Activated naive CD8-positive, alpha-beta T cell treated with anti-CD3 and anti-CD28 coated beads, Interleukin-2, amount 50 U/mL, for 24 hours (primary cell): ENCODE measurements around the gene MBOAT2.

Experiments used
- ATAC-seq: fragments of 150-1000 bp; cut with Tn5 transposase; one replicate; pipeline ENCODE4 v1.10.0; 2021
- DNase-seq: peaks from one replicate; pipeline ENCODE4 v3.0.0; 2021
- H3K27ac Mint-ChIP-seq: one replicate; pipeline ENCODE4 v1.8.0; 2021; ENCODE audit warnings: mild to moderate bottlenecking, mixed read lengths
- H3K27me3 Mint-ChIP-seq: one replicate; pipeline ENCODE4 v1.8.0; 2021; ENCODE audit warnings: mixed read lengths
- H3K36me3 Mint-ChIP-seq: one replicate; pipeline ENCODE4 v1.8.0; 2021; ENCODE audit warnings: low read depth, mixed read lengths
- H3K4me1 Mint-ChIP-seq: one replicate; pipeline ENCODE4 v1.8.0; 2021; ENCODE audit warnings: mixed read lengths
- H3K4me3 Mint-ChIP-seq: one replicate; pipeline ENCODE4 v1.8.0; 2021; ENCODE audit warnings: mild to moderate bottlenecking, moderate library complexity, mixed read lengths
- H3K9me3 Mint-ChIP-seq: one replicate; pipeline ENCODE4 v1.8.0; 2021; ENCODE audit warnings: mixed read lengths

Gene MBOAT2

DNA sequence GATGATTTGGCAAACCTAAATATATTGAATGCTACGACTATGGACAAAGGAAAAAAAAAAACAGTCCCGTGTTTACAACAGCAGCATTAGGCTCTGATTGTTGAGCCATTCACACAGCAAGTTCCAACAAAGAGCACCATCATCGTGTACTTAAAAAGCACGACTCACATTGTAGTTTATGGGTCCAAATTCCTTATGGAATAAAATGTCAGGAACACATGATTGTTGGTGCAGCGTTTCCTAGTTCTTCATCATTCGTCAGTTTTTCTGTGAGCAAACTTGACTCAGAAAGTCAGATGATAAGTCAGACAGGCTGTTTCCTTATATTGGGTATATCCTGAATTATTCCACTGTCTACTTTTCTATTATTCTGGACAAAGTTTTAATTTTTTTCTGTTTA, 156.1 kb downstream of the MBOAT2 start:
- ATAC-seq (no peak), DNase-seq (no peak)
- Mint-ChIP-seq H3K4me3 (no peak overlapping the region), H3K9me3 (no peaks in the 10 kb centered on the region), H3K27ac (no peak overlapping the region), H3K4me1 (no peaks in the 10 kb centered on the region), H3K27me3 (peaks cover 11% of the 10 kb centered on the region), H3K36me3 (no peaks in the 10 kb centered on the region)

DNA sequence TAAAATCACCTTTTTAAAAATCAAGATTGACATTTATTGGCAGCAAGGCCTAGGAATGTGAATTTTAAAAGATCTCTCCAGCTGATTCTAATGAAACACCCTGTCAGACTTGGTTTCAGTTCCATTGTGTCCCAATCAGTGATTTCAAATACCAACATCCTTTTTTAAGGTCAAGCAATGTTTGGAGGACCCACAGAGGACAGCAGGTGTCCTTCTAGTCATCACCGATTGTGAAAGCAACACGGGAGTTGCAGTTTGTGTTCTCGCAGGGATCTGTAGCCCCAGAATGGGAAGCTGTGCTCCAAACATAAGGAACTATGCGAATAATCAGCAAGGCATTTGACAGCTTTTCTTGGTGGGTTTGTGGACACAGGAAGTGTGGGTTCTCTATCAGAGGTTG, 161.6 kb downstream of the MBOAT2 start:
- no peaks in the 10 kb centered on the region for H3K9me3 Mint-ChIP-seq
- no peak overlapping the region for H3K27ac Mint-ChIP-seq
- H3K4me3 Mint-ChIP-seq = no peak overlapping the region
- H3K4me1 Mint-ChIP-seq = peaks cover 6% of the 10 kb centered on the region
- DNase-seq = no peak
- no peak for ATAC-seq
- H3K27me3 Mint-ChIP-seq = peaks cover 10% of the 10 kb centered on the region
- H3K36me3 Mint-ChIP-seq = no peaks in the 10 kb centered on the region

DNA sequence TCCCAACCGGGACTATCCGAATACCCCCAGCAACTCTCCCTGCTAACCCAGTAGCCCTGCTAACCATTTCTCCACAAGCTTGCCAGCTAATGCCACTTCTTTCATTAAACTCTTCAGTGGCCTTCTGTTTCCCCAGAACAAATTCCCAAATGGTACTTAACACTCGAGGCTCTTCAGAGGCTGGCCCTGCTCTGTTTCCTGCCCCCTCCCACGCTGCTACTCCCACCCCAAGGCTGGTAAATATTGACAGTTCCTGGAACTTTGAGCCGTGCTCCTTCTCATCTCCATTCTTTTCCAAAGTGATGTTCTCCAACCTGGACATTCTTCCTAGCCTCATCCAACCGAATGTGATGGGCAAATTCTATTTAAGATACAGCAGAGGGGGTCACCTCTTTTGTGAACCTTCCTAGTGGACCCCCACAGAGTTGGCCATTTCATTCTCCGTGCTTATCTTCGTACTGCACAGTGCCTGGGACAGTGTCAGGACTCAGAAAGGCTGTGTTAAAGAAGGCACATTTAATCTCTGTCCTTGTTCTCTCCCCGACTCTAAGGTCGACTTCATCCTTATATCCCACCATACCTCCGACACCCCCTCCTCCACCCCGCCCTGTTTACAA, 162.9 kb downstream of the MBOAT2 start:
- no peak for ATAC-seq
- H3K9me3 Mint-ChIP-seq = no peaks in the 10 kb centered on the region
- no peak overlapping the region for H3K27ac Mint-ChIP-seq
- H3K4me3 Mint-ChIP-seq = no peak overlapping the region
- peaks cover 19% of the 10 kb centered on the region for H3K4me1 Mint-ChIP-seq
- no peak for DNase-seq
- no peaks in the 10 kb centered on the region for H3K36me3 Mint-ChIP-seq
- peaks cover 4% of the 10 kb centered on the region for H3K27me3 Mint-ChIP-seq

DNA sequence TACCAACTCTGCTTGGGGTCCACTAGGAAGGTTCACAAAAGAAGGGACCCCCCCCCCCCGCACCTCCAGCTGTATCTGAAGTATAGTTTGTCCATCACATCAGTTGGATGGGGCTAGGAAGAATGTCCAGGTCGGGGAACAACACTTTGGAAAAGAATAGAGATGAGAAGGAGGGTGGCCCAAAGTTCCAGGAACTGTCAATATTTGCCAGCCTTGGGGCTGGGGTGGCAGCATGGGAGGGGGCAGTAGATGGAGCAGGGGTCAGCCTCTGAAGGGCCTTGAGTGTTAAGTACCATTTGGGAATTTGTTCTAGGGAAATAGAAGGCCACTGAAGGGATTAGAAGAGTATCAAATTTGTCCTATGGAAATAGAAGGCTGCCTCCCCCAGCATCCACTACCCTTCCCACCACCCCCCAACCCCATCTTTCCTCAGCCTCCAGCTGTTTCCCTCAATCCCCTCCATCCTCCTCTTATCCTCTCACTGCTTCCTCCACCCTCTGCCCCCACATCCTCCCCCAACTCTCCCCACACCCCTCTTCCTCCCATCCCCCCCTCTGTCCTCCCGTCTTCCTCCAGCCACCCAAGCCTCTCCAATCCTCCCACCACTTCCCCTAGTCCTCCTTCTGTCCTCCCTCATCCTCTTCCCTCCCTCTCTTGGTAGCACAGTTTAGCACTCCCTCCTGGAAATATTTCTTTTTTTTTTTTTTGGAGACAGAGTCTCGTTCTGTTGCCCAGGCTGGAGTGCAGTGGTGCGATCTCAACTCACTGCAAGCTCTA, 164.1 kb downstream of the MBOAT2 start:
- no peaks in the 10 kb centered on the region for H3K36me3 Mint-ChIP-seq
- no peaks in the 10 kb centered on the region for H3K27me3 Mint-ChIP-seq
- no peaks in the 10 kb centered on the region for H3K9me3 Mint-ChIP-seq
- H3K27ac Mint-ChIP-seq = no peak overlapping the region
- no peak overlapping the region for H3K4me3 Mint-ChIP-seq
- no peak for ATAC-seq
- H3K4me1 Mint-ChIP-seq = peaks cover 31% of the 10 kb centered on the region
- no peak for DNase-seq

DNA sequence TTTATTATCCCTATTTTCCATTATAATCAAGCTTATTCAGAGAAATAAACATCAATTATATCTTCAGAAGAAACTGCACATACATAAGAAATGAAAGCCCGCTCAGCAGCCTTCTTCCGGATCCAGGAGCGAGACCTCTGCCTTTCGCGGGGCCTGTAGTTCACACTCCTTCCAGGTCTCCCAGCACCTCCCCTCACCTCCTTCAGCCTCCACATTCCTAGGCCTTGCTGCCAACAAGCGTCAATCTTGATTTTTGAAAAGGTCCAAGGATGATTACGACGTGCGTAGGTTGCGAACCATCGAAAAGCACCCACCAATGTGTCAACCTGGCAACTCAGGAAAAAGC, 165.7 kb downstream of the MBOAT2 start:
- H3K27ac Mint-ChIP-seq = peak overlapping the region; percentile 31
- H3K36me3 Mint-ChIP-seq = no peaks in the 10 kb centered on the region

DNA sequence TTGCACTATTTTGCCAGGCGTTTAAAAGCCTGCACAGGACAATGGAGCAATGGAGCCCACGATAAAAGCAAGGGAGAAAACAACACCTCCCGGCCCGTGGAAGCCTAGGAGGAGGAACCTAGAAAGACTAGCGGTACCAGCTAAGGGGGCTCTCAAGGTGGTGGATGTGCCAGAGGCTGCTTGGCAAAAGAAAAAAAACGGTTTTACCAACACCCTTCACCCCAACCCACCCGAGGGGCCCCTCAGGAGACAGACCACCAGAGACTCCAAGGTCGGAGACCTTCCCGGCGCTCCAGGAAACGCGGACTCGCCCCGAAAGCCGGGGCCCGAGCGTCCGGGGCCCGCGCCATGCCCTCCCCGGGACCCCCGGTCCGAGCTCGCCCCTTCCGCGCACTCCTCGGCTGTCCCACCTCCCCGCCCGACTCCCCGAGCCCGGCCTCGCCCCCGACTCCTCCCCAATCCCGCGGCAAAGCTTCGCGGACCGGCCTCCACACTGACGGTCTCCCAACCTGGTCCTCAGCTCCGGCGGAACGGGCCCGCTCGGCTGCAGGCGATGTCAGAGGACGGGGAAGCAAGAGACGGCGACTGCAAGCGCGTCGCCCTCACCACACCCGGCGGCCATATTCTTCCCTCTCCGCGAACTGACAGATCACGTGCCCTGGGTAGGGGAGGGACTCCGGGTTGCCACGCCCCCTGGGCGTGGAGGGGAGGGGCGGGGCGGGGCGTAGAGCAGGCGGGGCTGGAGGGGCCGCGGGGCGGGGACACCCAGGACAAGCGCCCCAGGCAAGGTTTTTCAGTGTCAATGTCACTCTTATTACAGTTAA, 166.3 kb downstream of the MBOAT2 start, which contains the start of gene KIDINS220:
Gene KIDINS220 (minus strand): TSS at position 643 of the 824 bp plus-strand sequence. CDS start 10,520 bp downstream, outside the sequence.
- H3K4me1 Mint-ChIP-seq = peaks cover 37% of the 10 kb centered on the region
- DNase-seq = peak; percentile 81
- ATAC-seq = peak; percentile 93
- peak within 1 kb of the TSS; percentile 94 for H3K27ac Mint-ChIP-seq
- H3K4me3 Mint-ChIP-seq = peak within 1 kb of the TSS; percentile 98
- no peaks in the 10 kb centered on the region for H3K9me3 Mint-ChIP-seq
- H3K27me3 Mint-ChIP-seq = no peaks in the 10 kb centered on the region
- no peaks in the 10 kb centered on the region for H3K36me3 Mint-ChIP-seq

More for the DNA sequence above, 165.7 kb downstream of the MBOAT2 start:
- Mint-ChIP-seq H3K27me3 (no peaks in the 10 kb centered on the region), H3K4me3 (peak overlapping the region; percentile 98), H3K4me1 (peaks cover 37% of the 10 kb centered on the region), H3K9me3 (no peaks in the 10 kb centered on the region)
- DNase-seq (no peak), ATAC-seq (no peak)

DNA sequence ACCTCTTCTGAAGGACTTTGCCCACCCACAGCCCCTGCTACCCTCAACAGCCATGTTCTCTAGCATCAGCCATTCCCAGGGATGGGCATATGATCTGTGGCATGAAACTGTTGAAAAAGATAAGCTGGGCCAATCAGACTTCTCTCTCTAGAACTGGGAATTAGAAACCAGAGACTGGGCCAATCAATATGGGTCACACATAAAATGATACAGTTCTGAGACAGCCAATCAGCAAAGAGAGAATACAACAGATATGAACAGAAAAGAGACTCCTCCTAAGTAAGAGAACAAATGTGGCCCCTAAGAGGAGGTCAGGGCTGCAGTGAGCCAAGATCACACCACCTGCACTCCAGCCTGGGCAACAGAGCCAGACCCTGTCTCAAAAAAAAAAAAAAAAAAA, 168.2 kb downstream of the MBOAT2 start:
- ATAC-seq (no peak), DNase-seq (no peak)
- no peaks in the 10 kb centered on the region for H3K36me3 Mint-ChIP-seq
- no peak overlapping the region for H3K27ac Mint-ChIP-seq
- H3K4me1 Mint-ChIP-seq = peaks cover 48% of the 10 kb centered on the region
- H3K9me3 Mint-ChIP-seq = no peaks in the 10 kb centered on the region
- H3K4me3 Mint-ChIP-seq = no peak overlapping the region
- H3K27me3 Mint-ChIP-seq = no peaks in the 10 kb centered on the region

DNA sequence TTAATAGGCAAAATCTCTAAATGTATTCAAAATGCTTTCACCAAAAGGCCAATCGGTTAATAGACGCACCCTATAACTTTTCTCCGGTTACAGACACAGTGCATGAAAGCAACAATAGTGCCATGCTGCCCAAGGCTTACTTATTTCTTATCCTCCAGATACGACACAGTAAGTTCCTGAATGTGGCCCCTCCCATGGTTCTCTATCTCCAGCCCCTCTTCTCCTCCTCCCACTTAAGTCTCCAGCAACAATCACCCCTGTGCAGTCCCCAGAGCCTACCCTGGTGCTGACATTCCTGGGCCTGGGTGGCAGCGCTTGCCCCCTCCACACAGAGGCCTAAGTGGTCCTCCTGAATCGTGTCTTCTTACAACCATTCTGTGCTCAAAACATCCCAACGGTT, 169.6 kb downstream of the MBOAT2 start:
- peaks cover 52% of the 10 kb centered on the region for H3K4me1 Mint-ChIP-seq
- H3K9me3 Mint-ChIP-seq = no peaks in the 10 kb centered on the region
- no peak overlapping the region for H3K4me3 Mint-ChIP-seq
- no peaks in the 10 kb centered on the region for H3K27me3 Mint-ChIP-seq
- H3K27ac Mint-ChIP-seq = no peak overlapping the region
- no peak for DNase-seq
- no peak for ATAC-seq
- H3K36me3 Mint-ChIP-seq = no peaks in the 10 kb centered on the region

DNA sequence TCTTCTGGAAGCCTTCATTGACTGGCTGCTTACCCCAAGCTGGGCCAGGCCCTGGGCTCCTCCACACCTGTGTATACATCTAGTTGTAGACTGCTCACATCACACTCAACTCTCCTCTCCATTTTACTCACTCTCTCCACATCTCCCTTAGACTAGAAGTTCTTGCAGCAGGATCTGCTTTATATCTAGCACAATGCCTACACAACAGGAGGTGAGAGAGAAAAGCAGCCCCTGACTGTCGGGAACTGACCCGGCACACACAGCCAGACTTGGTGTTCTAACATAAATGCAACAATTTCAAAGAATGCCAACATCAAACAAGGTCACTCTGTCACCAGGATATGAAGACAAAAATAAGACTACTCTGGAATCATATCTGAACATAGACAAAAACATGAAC, 172.0 kb downstream of the MBOAT2 start:
- peaks cover 5% of the 10 kb centered on the region for H3K36me3 Mint-ChIP-seq
- DNase-seq = no peak
- no peak for ATAC-seq
- no peaks in the 10 kb centered on the region for H3K9me3 Mint-ChIP-seq
- no peak overlapping the region for H3K4me3 Mint-ChIP-seq
- no peak overlapping the region for H3K27ac Mint-ChIP-seq
- peaks cover 44% of the 10 kb centered on the region for H3K4me1 Mint-ChIP-seq
- no peaks in the 10 kb centered on the region for H3K27me3 Mint-ChIP-seq

DNA sequence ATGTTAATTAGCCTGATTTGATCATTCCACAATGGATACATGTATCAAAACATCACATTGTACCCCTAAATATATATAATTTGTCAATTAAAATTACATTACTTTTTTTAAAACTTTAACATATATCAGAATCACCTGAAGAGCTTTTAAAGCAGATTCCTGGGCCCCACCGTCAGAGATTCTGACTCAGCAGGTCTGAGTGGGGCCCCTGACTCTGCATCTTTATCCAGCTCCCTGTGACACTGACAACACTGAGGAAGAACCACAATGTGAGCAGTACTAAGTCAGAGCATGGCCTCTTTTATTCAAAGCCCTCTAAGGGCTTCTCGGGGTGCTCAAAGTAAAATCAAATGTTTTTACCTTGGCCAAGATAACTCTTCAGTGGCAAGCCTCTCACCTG, 175.8 kb downstream of the MBOAT2 start:
- no peak overlapping the region for H3K4me3 Mint-ChIP-seq
- peaks cover 17% of the 10 kb centered on the region for H3K4me1 Mint-ChIP-seq
- ATAC-seq = no peak
- DNase-seq = no peak
- peaks cover 18% of the 10 kb centered on the region for H3K36me3 Mint-ChIP-seq
- H3K9me3 Mint-ChIP-seq = no peaks in the 10 kb centered on the region
- H3K27me3 Mint-ChIP-seq = no peaks in the 10 kb centered on the region
- no peak overlapping the region for H3K27ac Mint-ChIP-seq

DNA sequence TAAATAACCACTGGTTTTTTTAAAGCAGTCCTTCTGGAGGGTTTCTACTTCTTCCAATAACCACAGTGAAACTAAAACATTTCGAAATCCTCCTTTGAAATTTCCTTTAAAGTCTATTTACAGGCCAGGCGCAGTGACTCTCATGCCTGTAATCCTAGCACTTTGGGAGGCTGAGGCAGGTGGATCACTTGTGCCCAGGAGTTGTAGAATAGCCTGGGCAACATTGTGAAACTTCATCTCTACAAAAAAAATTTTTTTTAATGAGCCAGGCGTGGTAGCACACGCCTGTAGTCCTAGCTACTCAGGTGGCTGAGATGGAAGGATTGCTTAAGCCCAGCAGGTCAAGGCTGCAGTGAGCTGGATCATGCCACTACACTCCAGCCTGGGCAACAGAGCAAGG, 181.3 kb downstream of the MBOAT2 start:
- peaks cover 21% of the 10 kb centered on the region for H3K36me3 Mint-ChIP-seq
- no peak for DNase-seq
- H3K27ac Mint-ChIP-seq = no peak overlapping the region

DNA sequence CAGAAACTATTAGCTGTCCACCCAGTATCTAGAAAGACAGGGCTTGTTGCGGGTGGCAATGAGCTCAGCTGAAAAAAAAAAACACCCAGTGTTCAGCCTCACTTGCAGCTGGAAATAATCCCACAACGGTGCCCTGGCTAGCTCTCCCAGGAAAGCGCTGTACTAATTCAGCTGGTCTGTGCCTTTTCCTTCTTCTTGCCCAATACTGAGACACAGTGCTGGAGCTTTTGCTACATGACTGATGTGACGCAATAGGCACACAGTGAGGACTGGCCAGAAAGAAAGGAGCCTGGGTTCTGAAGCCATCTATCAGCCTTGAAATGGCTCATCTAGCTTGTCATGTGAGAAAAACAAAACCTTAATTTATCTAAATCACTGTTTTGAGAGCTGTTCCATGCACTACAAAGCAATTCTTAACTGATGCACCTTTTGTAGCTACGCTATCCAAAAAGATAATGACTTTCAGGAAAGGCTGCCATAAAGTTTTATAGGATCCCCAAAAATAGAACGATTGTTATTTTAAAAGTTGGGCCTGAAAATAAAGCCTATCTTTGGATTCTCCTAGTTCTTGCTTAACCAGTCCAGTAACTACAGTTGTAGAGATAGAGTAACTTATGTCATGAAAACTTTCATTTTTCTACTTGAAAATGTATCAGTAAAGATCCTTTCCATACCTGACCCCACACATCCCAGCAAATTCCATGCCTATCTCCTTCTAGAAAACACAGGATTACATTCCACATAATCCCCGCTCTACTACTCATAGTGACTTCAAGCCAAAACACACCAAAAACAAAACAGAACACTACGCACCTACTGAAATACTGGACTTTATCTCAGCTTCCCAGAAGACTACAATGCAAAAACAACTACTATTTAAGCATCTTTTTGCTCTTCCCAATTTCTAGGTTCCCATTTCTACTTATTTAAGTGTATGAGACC, 181.9 kb downstream of the MBOAT2 start:
- Mint-ChIP-seq H3K36me3 (peaks cover 20% of the 10 kb centered on the region), H3K27me3 (no peaks in the 10 kb centered on the region), H3K4me3 (no peak overlapping the region), H3K4me1 (no peaks in the 10 kb centered on the region), H3K27ac (no peak overlapping the region), H3K9me3 (no peaks in the 10 kb centered on the region)
- ATAC-seq = no peak
- DNase-seq = no peak

More for the DNA sequence above, 181.3 kb downstream of the MBOAT2 start:
- H3K4me1 Mint-ChIP-seq = peaks cover under 1% of the 10 kb centered on the region
- no peak for ATAC-seq
- H3K4me3 Mint-ChIP-seq = no peak overlapping the region
- no peaks in the 10 kb centered on the region for H3K9me3 Mint-ChIP-seq
- H3K27me3 Mint-ChIP-seq = no peaks in the 10 kb centered on the region

DNA sequence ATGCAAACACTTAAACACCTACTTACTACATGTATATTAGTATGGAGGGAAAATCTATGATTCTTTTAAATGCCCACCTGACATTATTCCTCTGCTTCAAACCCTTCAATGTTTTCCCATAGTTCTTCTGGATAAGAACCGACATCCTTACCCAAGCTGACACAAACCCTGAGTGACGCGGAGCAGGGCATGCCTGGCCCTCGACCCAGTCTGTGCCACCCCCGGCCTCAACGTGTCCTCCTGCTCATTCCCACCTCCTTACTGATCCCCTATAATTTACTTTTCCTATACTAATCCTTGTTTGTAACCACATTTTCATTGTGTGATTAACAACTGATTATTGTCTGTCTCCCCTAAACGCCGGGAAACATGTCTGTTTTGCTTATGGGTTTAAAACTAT, 183.5 kb downstream of the MBOAT2 start:
- DNase-seq = no peak
- H3K27ac Mint-ChIP-seq = no peak overlapping the region
- peaks cover 15% of the 10 kb centered on the region for H3K36me3 Mint-ChIP-seq
- no peak for ATAC-seq
- H3K27me3 Mint-ChIP-seq = no peaks in the 10 kb centered on the region
- H3K9me3 Mint-ChIP-seq = no peaks in the 10 kb centered on the region
- no peak overlapping the region for H3K4me3 Mint-ChIP-seq
- no peaks in the 10 kb centered on the region for H3K4me1 Mint-ChIP-seq

DNA sequence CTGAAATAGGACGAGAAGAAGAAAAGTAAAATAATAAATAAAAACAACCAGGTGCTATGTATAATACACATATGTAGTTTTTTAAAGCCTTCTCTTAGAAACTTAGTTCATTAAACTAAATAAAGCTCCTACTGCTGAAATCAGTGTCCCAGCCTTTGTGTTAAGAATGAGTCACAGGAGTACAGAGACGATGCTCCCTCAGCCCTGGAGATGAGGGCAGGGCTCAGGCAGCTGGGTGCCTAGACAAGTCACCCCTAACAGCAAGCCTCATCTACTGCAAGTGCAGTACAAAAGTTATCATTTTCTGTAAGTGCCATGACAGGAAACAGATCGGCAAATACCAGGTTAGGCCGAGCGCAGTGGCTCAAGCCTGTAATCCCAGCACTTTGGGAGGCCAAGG, 184.3 kb downstream of the MBOAT2 start:
- Mint-ChIP-seq H3K27me3 (no peaks in the 10 kb centered on the region), H3K27ac (no peak overlapping the region), H3K4me1 (no peaks in the 10 kb centered on the region), H3K36me3 (peaks cover 9% of the 10 kb centered on the region), H3K9me3 (no peaks in the 10 kb centered on the region), H3K4me3 (no peak overlapping the region)
- ATAC-seq (no peak), DNase-seq (no peak)
